K562 (cell line): Measurements from ENCODE around the gene MRTFB. TPM values are rescaled to one million over a fixed set of nuclear protein-coding genes. Genes with fewer than 3 reads are reported as not detected.

Experiments
- ATAC-seq: fragments of 200-7000 bp; cut with Tn5 transposase; 3 replicates; pipeline ENCODE4 v1.9.1; 2020; ENCODE audit warnings: moderate library complexity
- BruUV-seq: library from RNA; stranded (reverse); fragments of 400-500 nt; replicated peaks from 2 replicates; lab custom pipeline; 2021; lab: Mats Ljungman, UMichigan
- CTCF ChIA-PET: fragments of 300-600 bp; formaldehyde crosslinking; extraction: SDS; loops from one replicate; lab custom pipeline; 2021; ENCODE audit warnings: low intra/inter-chr PET ratio; lab: Yijun Ruan, JAX
- POLR2A ChIA-PET: fragments of 300-600, 350-650 bp; sonication (Branson Sonifier 250); formaldehyde crosslinking; extraction: SDS; loops from one replicate; lab custom pipeline; 2021; ENCODE audit warnings: antibody characterized with exemption, inconsistent platforms; lab: Yijun Ruan, JAX
- DNase-seq, 4 experiments: peaks; one replicate each; pipeline versions ENCODE4 v3.0.0 to v3.0.0-alpha.2; 2011 to 2018; ENCODE audit warnings: low spot score in 3 of 4, mixed read lengths in 3 of 4; ENCODE audit errors: extremely low read depth in 1 of 4
- FAIRE-seq: peaks from 2 replicates; lab custom pipeline; 2011; peaks lifted over from hg19 to GRCh38; lab: Jason Lieb, UNC
- H2AFZ ChIP-seq: 2 replicates; pipeline ENCODE4 v1.6.0; 2011; ENCODE audit warnings: low read depth, low read length, control low read depth, inconsistent platforms
- H3K27ac ChIP-seq: fragments of 200-600 bp; 3 replicates; pipeline ENCODE4 v1.8.0; 2011; ENCODE audit warnings: low read depth, mild to moderate bottlenecking, control low read depth, inconsistent platforms, low read length, moderate library complexity, mixed read lengths; ENCODE audit errors: extremely low read depth
- H3K27me3 ChIP-seq, 2 experiments: fragments of 300-600 bp in 1 of 2; 2 replicates in 1 of 2; 3 replicates in 1 of 2; pipeline versions ENCODE4 v1.6.0 to v1.8.0; 2011; ENCODE audit warnings: inconsistent platforms in 2 of 2, low read length in 2 of 2, mild to moderate bottlenecking in 1 of 2, mixed read lengths in 1 of 2, moderate library complexity in 1 of 2; ENCODE audit not compliant: control insufficient read depth in 2 of 2, insufficient read depth in 2 of 2
- H3K36me3 ChIP-seq: fragments of 300-600 bp; 3 replicates; pipeline ENCODE4 v1.8.0; 2011; ENCODE audit warnings: mild to moderate bottlenecking, low read length, inconsistent platforms; ENCODE audit not compliant: control insufficient read depth, insufficient read depth
- H3K4me1 ChIP-seq, 2 experiments: fragments of 200-600 bp in 1 of 2; replicated peaks in 1 of 2; 2 replicates in 1 of 2; 3 replicates in 1 of 2; pipeline versions ENCODE4 v1.5.1 to v1.8.0; 2011; ENCODE audit warnings: inconsistent platforms in 2 of 2, low read length in 2 of 2, mild to moderate bottlenecking in 1 of 2, mixed read lengths in 1 of 2, moderate library complexity in 1 of 2; ENCODE audit not compliant: control insufficient read depth in 2 of 2, insufficient read depth in 2 of 2
- H3K4me2 ChIP-seq: 2 replicates; pipeline ENCODE4 v1.6.1; 2011; ENCODE audit warnings: low read length, control low read depth, inconsistent platforms, mixed read lengths; ENCODE audit not compliant: insufficient read depth
- H3K4me3 ChIP-seq: fragments of 200-600 bp; sonication (generic), shearing (Covaris generic); 2 replicates; pipeline ENCODE4 v1.5.1; 2016; ENCODE audit warnings: control low read depth, inconsistent platforms
- H3K79me2 ChIP-seq: fragments of 200-600 bp; 3 replicates; pipeline ENCODE4 v1.8.0; 2011; ENCODE audit warnings: low read length, inconsistent platforms; ENCODE audit not compliant: control insufficient read depth, insufficient read depth
- H3K9ac ChIP-seq, 2 experiments: 2 replicates each; pipeline versions ENCODE4 v1.6.0 to v1.6.1; 2011; ENCODE audit warnings: low read depth in 2 of 2, low read length in 2 of 2, control low read depth in 1 of 2, inconsistent platforms in 1 of 2, mild to moderate bottlenecking in 1 of 2, mixed read lengths in 1 of 2; ENCODE audit not compliant: insufficient read depth in 1 of 2
- H3K9me1 ChIP-seq: one replicate; pipeline ENCODE4 v1.6.0; 2011; ENCODE audit warnings: inconsistent platforms, mild to moderate bottlenecking, low read length, moderate library complexity; ENCODE audit not compliant: control insufficient read depth, insufficient read depth
- H3K9me3 ChIP-seq: replicated peaks from 2 replicates; pipeline ENCODE4 v1.5.1; 2011; ENCODE audit warnings: low read depth, low read length, inconsistent platforms; ENCODE audit not compliant: control insufficient read depth, insufficient read depth
- H4K20me1 ChIP-seq: replicated peaks from 2 replicates; pipeline ENCODE4 v1.6.1; 2011; ENCODE audit warnings: low read length, inconsistent platforms, mixed read lengths; ENCODE audit not compliant: control insufficient read depth, insufficient read depth
- ATF3 ChIP-seq, 2 experiments: fragments of 450-650 bp in 1 of 2; sonication (generic) in 1 of 2; formaldehyde crosslinking in 1 of 2; IDR thresholded peaks in 1 of 2; conservative IDR thresholded peaks in 1 of 2; 2 replicates each; pipeline versions ENCODE4 v1.6.1 to v1.8.1; 2016 to 2023; ENCODE audit warnings: mild to moderate bottlenecking in 2 of 2, moderate library complexity in 2 of 2, inconsistent platforms in 1 of 2, missing genetic modification reagents in 1 of 2
- ATF7 ChIP-seq: fragments of 450-650 bp; IDR thresholded peaks from 2 replicates; pipeline ENCODE4 v1.7.1; 2014; ENCODE audit warnings: mild to moderate bottlenecking, moderate library complexity
- CEBPG ChIP-seq, 3 experiments: fragments of 200-800 bp in 1 of 3; sonication (Bioruptor generic) in 1 of 3; sonication (generic) in 1 of 3; formaldehyde crosslinking in 1 of 3; IDR thresholded peaks in 2 of 3; conservative IDR thresholded peaks in 1 of 3; 2 replicates each; pipeline versions ENCODE4 v1.6.1 to v1.8.0; 2016 to 2022; ENCODE audit warnings: missing compliant biosample characterization in 2 of 3, missing genetic modification characterization in 2 of 3, mild to moderate bottlenecking in 1 of 3, missing genetic modification reagents in 1 of 3
- CXXC5 ChIP-seq: fragments of 250-450 bp; sonication (Bioruptor Pico); IDR thresholded peaks from 2 replicates; pipeline ENCODE4 v1.8.0; 2022; ENCODE audit warnings: inconsistent platforms, mild to moderate bottlenecking, moderate library complexity
- GATAD2A ChIP-seq: fragments of 450-650 bp; IDR thresholded peaks from 2 replicates; pipeline ENCODE4 v1.6.1; 2017
- KLF1 ChIP-seq: fragments of 450-650 bp; IDR thresholded peaks from 2 replicates; pipeline ENCODE4 v1.6.1; 2016; ENCODE audit warnings: missing genetic modification characterization, missing compliant biosample characterization
- LEF1 ChIP-seq: fragments of 450-650 bp; IDR thresholded peaks from 2 replicates; pipeline ENCODE4 v1.6.1; 2016; ENCODE audit warnings: mild to moderate bottlenecking
- MTA2 ChIP-seq: fragments of 450-650 bp; IDR thresholded peaks from 2 replicates; pipeline ENCODE4 v1.6.1; 2016; ENCODE audit warnings: low read depth
- MYC ChIP-seq, 2 experiments: fragments of 250-450 bp in 1 of 2; sonication (Bioruptor Pico) in 1 of 2; IDR thresholded peaks; 2 replicates each; pipeline versions ENCODE4 v1.5.1 to v1.6.1; 2012 to 2021; ENCODE audit warnings: low read depth in 2 of 2, borderline replicate concordance in 1 of 2, improper control_type of control experiment in 1 of 2, low read length in 1 of 2, mild to moderate bottlenecking in 1 of 2, moderate library complexity in 1 of 2
- NR2F6 ChIP-seq: fragments of 450-650 bp; formaldehyde crosslinking; IDR thresholded peaks from 2 replicates; pipeline ENCODE4 v1.4.0; 2020; ENCODE audit warnings: mild to moderate bottlenecking
- POU5F1 ChIP-seq: fragments of 150-350 bp; IDR thresholded peaks from 2 replicates; pipeline ENCODE4 v1.6.1; 2014; ENCODE audit warnings: borderline replicate concordance, low read length, low read depth, mild to moderate bottlenecking; ENCODE audit not compliant: partially characterized antibody
- SP1 ChIP-seq: sonication (generic); formaldehyde crosslinking; IDR thresholded peaks from 2 replicates; pipeline ENCODE4 v1.8.1; 2022; ENCODE audit warnings: mild to moderate bottlenecking, missing genetic modification reagents
- ZNF12 ChIP-seq: sonication (generic); formaldehyde crosslinking; IDR thresholded peaks from 2 replicates; pipeline ENCODE4 v1.4.0; 2020; ENCODE audit warnings: mild to moderate bottlenecking, missing genetic modification reagents
- ZNF584 ChIP-seq: fragments of 200-800 bp; sonication (Bioruptor generic); IDR thresholded peaks from 2 replicates; pipeline ENCODE4 v1.6.1; 2016; ENCODE audit warnings: low read depth, mild to moderate bottlenecking, missing genetic modification characterization, missing compliant biosample characterization
- ZNF766 ChIP-seq: fragments of 200-800 bp; sonication (Bioruptor generic); conservative IDR thresholded peaks from 2 replicates; pipeline ENCODE4 v1.6.1; 2016; ENCODE audit warnings: missing genetic modification characterization, missing compliant biosample characterization
- WGBS: fragments of 100-300 bp; shearing (Covaris generic); methylation state at CpG from one replicate; pipeline ENCODE4 v1.1.6; 2016; ENCODE audit warnings: low coverage, mixed read lengths; ENCODE audit not compliant: insufficient coverage; ENCODE audit errors: missing lambda C conversion rate; 5-methylcytosine and 5-hydroxymethylcytosine counted together
- in situ Hi-C: fragments of 300-500 bp; cut with MboI; formaldehyde crosslinking; loops from 4 replicates; pipeline ENCODE4 v1.15.0; 2018; ENCODE audit warnings: inconsistent platforms, mixed read lengths
- intact Hi-C: fragments of 100-400 bp; cut with micrococcal nuclease; formaldehyde crosslinking; loops from 2 replicates; pipeline ENCODE4 v1.14.2; 2022
- polyA plus RNA-seq, 8 experiments: library from polyadenylated mRNA; depleted of rRNA in 4 of 8; stranded (reverse) in 5 of 8; unstranded in 3 of 8; fragments of >200 nt; fragmentation: Nextera tagmentation in 2 of 8; fragmentation: Illumina TruSeq in 1 of 8; extraction: Ambion mirVana in 2 of 8; extraction: Trizol in 1 of 8; gene quantifications; 2 replicates each; pipeline versions ENCODE4 v1.2.1 to v1.2.3, GENCODE V29; 2011 to 2014; ENCODE audit warnings: inconsistent platforms in 1 of 8, missing spikeins in 1 of 8
- total RNA-seq, 7 experiments: library from RNA; depleted of rRNA in 6 of 7; stranded (reverse); fragments of >200 nt in 6 of 7; fragmentation: Illumina TruSeq in 2 of 7; extraction: Trizol in 2 of 7; gene quantifications; 2 replicates each; pipeline versions ENCODE4 v1.2.1 to v1.2.3, GENCODE V29; 2011 to 2021; ENCODE audit warnings: low replicate concordance in 1 of 7
- TF ChIP-seq, protein P1 (sequence below): fragments of 450-650 bp; IDR thresholded peaks from 2 replicates; pipeline ENCODE4 v1.6.1; 2016; ENCODE audit warnings: borderline replicate concordance

Gene MRTFB
- total and polyA plus RNA-seq, 9 of the 15 experiments (the other 6 are each of a cell fraction or from before 2014, with no cell fraction given) = 2.2 to 12.7 (median 7.0) TPM

GRCh38 chr16:14242769-14243168 lies 171.7 kb downstream of the MRTFB start (continued):
- TF ChIP-seq, protein P1, sequence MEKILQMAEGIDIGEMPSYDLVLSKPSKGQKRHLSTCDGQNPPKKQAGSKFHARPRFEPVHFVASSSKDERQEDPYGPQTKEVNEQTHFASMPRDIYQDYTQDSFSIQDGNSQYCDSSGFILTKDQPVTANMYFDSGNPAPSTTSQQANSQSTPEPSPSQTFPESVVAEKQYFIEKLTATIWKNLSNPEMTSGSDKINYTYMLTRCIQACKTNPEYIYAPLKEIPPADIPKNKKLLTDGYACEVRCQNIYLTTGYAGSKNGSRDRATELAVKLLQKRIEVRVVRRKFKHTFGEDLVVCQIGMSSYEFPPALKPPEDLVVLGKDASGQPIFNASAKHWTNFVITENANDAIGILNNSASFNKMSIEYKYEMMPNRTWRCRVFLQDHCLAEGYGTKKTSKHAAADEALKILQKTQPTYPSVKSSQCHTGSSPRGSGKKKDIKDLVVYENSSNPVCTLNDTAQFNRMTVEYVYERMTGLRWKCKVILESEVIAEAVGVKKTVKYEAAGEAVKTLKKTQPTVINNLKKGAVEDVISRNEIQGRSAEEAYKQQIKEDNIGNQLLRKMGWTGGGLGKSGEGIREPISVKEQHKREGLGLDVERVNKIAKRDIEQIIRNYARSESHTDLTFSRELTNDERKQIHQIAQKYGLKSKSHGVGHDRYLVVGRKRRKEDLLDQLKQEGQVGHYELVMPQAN = no peak
- TF ChIP-seq ZNF12 (CRISPR knock-in tag) = no peak
- no peak for TF ChIP-seq LEF1
- no peak for TF ChIP-seq ZNF766 (CRISPR knock-in tag)

DNA sequence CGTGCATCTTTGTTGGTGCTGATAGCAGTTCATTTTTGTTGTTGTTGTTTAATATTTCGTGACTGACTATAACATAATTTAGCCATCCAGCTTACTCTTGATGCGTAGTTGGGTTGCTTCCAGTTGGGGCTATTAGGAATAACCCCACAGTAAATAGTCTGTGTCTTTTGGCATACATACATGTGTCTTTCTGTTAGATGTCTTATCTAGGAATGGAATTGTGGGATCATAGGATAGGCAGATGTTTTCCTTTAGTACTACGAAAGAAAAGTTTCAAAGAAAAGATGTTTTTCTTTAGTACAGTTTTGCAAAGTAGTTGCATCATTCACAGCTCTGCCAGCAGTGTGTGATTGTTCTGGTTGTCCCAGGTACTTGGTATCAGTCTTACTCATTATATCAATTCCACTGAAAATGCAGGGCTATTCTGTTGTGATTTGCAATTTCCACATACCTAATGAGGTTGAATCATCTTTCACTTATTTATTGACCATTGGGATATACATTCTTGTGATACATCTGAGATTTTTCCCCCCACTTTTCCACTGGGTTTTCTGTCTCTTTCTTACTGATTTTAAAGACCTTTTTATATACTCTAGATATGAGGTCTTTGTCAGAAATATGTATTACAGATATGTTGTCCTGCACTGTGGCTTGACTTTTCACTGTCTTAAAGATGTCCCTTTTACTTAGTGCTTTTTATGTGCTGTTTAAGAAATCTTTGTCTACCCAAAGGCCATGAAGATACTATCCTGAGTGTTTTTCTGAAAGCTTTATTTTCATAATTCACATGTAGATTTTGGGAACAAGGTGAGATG lies 173.3 kb downstream of the MRTFB start:
- BruUV-seq = no TSS peak
- DNase-seq = no peak
- no peak overlapping the region for H3K27ac ChIP-seq
- TF ChIP-seq GATAD2A (no peak), CXXC5 (CRISPR knock-in tag) (no peak), NR2F6 (CRISPR knock-in tag) (no peak), ATF7 (peak; percentile 22; the same call in 1 of the 2 replicates), ZNF584 (CRISPR knock-in tag) (no peak), MYC (IDR thresholded peaks at IDR 0.05; ENCODE audit: low read depth, low read length) (no peak), MYC (CRISPR knock-in tag; IDR thresholded peaks at IDR 0.05; ENCODE audit: borderline replicate concordance, low read depth) (no peak), KLF1 (no peak), CEBPG (CRISPR knock-in tag; IDR thresholded peaks at IDR 0.05) (no peak), CEBPG (tag; conservative IDR thresholded peaks at IDR 0.05 in 1 of 2, IDR thresholded peaks at IDR 0.05 in 1 of 2) (peak in 1 of 2 experiments; percentile 88; a peak in 2 of 4 replicates), SP1 (CRISPR knock-in tag) (no peak), MTA2 (no peak), POU5F1 (no peak), ATF3 (IDR thresholded peaks at IDR 0.05) (peak; percentile 54; the same call in 1 of the 2 replicates), ATF3 (CRISPR knock-in tag; conservative IDR thresholded peaks at IDR 0.05) (no peak)

More for the DNA sequence above, 173.3 kb downstream of the MRTFB start:
- H2AFZ ChIP-seq = no peak overlapping the region
- no peaks in the 10 kb centered on the region for H4K20me1 ChIP-seq
- H3K27me3 ChIP-seq = no peaks in the 10 kb centered on the region
- WGBS = 74% methylated on average over 4 of the region's 4 CpGs
- no peaks in the 10 kb centered on the region for H3K79me2 ChIP-seq
- ATAC-seq (no peak), FAIRE-seq (no peak)
- in situ Hi-C loops = no loop called here
- intact Hi-C loops = no loop called here
- H3K4me3 ChIP-seq = no peak overlapping the region
- ChIA-PET CTCF (no interaction called here), POLR2A (no interaction called here)
- no peak overlapping the region for H3K4me2 ChIP-seq
- no peak overlapping the region for H3K9ac ChIP-seq
- no peaks in the 10 kb centered on the region for H3K9me1 ChIP-seq
- H3K9me3 ChIP-seq = no peaks in the 10 kb centered on the region
- H3K36me3 ChIP-seq = peaks cover 52% of the 10 kb centered on the region; the same call in 2 of the 3 replicates
- no peaks in the 10 kb centered on the region for H3K4me1 ChIP-seq
